Testis (tissue), 2 donors: ENCODE measurements around the gene PSMB9.

ENCODE experiments used
- POLR2A ChIP-seq: fragments of 450-650 bp; IDR thresholded peaks from one replicate; pipeline ENCODE4 v1.6.1; 2017; ENCODE audit warnings: antibody characterized with exemption, mild to moderate bottlenecking, moderate library complexity
- TF ChIP-seq, protein P1 (sequence below), 3 experiments: fragments of 450-650 bp in 2 of 3; fragments of 200-600 bp in 1 of 3; sonication (generic) in 1 of 3; IDR thresholded peaks; one replicate each; pipeline ENCODE4 v1.5.1; 2016 to 2019; ENCODE audit warnings: antibody characterized with exemption in 3 of 3, mild to moderate bottlenecking in 2 of 3, moderate library complexity in 1 of 3

DNA sequence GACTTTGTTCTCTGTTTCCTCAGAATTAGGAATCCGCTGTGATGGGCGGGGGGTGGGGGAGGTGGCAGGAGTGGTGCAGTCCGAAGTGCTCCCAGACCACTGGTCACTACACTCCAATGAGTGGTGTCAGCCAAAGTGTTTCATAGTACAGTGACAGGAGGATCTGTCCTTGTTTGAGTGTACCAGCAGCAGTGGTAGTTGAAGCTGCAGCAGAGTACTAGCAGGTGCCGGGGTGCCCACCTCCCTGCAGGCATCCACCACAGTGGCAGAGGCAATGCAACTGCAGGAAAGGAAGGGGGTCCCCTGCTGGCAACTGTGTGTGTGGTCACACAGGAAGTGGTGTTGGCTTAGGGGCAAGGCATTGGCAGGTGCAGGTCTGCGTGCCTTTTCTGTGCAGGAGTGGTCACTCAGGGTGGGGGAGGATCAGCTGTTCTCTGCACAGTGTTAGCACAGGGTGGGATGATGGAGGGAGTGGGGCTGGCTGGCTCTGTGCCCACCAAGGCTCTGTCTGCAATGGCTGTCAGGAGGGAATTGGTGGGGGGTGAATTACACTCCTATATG lies 46.9 kb upstream of the PSMB9 start:
- no peak for TF ChIP-seq POLR2A
- TF ChIP-seq, protein P1, sequence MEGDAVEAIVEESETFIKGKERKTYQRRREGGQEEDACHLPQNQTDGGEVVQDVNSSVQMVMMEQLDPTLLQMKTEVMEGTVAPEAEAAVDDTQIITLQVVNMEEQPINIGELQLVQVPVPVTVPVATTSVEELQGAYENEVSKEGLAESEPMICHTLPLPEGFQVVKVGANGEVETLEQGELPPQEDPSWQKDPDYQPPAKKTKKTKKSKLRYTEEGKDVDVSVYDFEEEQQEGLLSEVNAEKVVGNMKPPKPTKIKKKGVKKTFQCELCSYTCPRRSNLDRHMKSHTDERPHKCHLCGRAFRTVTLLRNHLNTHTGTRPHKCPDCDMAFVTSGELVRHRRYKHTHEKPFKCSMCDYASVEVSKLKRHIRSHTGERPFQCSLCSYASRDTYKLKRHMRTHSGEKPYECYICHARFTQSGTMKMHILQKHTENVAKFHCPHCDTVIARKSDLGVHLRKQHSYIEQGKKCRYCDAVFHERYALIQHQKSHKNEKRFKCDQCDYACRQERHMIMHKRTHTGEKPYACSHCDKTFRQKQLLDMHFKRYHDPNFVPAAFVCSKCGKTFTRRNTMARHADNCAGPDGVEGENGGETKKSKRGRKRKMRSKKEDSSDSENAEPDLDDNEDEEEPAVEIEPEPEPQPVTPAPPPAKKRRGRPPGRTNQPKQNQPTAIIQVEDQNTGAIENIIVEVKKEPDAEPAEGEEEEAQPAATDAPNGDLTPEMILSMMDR (IDR thresholded peaks at IDR 0.05): no peak
